SHP77 treated with DMSO at 0.1 percent for 48 hours (cell line): ENCODE data around the gene SIGLEC1.

Experiments used
- DNase-seq: peaks from one replicate; lab custom pipeline; 2025; lab: John Stamatoyannopoulos, UW

The SIGLEC1 gene

GRCh38 chr20:3744806-3745685, 32.6 kb upstream of the SIGLEC1 start:
- DNase-seq = no peak

- no peak for DNase-seq
Observed at GRCh38 chr20:3744037-3744436, 31.6 kb upstream of the SIGLEC1 start.

- DNase-seq = no peak
Observed at GRCh38 chr20:3743251-3743650, 30.9 kb upstream of the SIGLEC1 start.

- no peak for DNase-seq
Observed at GRCh38 chr20:3741836-3742458, 29.5 kb upstream of the SIGLEC1 start.

GRCh38 chr20:3740615-3741301, 28.4 kb upstream of the SIGLEC1 start:
- DNase-seq = no peak

GRCh38 chr20:3739926-3740451, 27.6 kb upstream of the SIGLEC1 start:
- no peak for DNase-seq

- no peak for DNase-seq
Observed at GRCh38 chr20:3739054-3739925, 26.9 kb upstream of the SIGLEC1 start.

GRCh38 chr20:3738111-3739053, 26.0 kb upstream of the SIGLEC1 start:
- DNase-seq = no peak

- no peak for DNase-seq
Observed at GRCh38 chr20:3735768-3736167, 23.4 kb upstream of the SIGLEC1 start.

GRCh38 chr20:3734111-3734843, 21.9 kb upstream of the SIGLEC1 start:
- no peak for DNase-seq

GRCh38 chr20:3733119-3733995, 21.0 kb upstream of the SIGLEC1 start:
- no peak for DNase-seq

- DNase-seq = no peak
Observed at GRCh38 chr20:3732327-3733118, 20.1 kb upstream of the SIGLEC1 start, which contains the start of gene HSPA12B. TSS of gene HSPA12B (plus strand) at chr20:3732685. CDS start at chr20:3738675, 5,990 bp downstream.

GRCh38 chr20:3731944-3732326, 19.5 kb upstream of the SIGLEC1 start:
- DNase-seq = no peak

GRCh38 chr20:3730803-3731672, 18.6 kb upstream of the SIGLEC1 start:
- no peak for DNase-seq

- no peak for DNase-seq
Observed at GRCh38 chr20:3729811-3730540, 17.6 kb upstream of the SIGLEC1 start.

GRCh38 chr20:3729378-3729777, 17.0 kb upstream of the SIGLEC1 start:
- DNase-seq = no peak
